Measurements from ENCODE around the gene KCNQ1OT1. TPM values are rescaled to one million over a fixed set of nuclear protein-coding genes. Genes with fewer than 3 reads are reported as not detected.

The KCNQ1OT1 gene
- polyA plus RNA-seq (2013, experiment 1 of 2; ENCODE audit: insufficient read length), result 0.22 TPM
- polyA plus RNA-seq (2013, experiment 2 of 2; ENCODE audit: insufficient read length), result 0.28 TPM

DNA sequence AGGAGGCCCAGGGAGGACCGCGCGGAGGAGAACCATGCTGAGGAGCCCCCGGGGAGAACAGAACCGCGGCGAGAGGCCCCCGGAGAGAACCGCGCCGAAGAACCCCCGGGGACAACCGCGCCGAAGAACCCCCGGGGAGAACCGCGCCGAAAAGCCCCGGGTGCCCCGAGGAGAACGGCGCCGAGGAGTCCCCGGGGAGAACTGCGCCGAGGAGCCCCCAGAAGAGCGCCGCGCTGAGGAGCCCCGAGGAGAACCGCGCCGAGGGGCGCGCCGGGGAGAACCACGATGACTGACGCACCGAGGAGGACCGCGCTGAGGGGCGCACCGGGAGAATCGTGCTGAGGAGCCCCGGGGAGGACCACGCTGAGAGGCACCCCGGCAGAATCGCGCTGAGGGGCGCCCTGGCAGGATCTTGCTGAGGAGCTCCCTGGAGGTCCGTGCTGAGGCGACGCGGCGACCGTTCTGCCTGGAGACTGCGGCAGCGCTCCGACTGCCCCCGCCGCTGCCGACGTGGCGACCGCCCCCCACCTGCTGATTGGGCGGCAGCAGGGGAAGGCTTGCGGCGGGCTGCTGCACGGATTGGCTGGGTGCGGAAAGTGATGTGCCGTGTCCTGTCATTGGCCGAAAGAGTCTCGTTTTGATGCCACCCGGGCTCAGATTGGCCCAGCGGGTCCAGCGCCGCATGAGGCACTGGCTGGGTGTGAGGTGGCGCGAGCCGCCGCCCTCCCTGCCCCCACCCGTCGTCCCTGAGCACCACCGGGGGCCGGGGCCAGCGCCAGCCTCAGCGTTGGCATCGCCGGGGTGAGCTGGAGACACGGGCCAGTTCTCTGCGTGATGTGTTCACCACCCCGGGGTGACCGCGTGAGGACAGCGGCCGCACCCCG is at the start of gene KCNQ1OT1:
Gene KCNQ1OT1 (minus strand): TSS at position 464 of the 884 bp plus-strand sequence.
- DNase-seq, result peak; percentile 95

DNA sequence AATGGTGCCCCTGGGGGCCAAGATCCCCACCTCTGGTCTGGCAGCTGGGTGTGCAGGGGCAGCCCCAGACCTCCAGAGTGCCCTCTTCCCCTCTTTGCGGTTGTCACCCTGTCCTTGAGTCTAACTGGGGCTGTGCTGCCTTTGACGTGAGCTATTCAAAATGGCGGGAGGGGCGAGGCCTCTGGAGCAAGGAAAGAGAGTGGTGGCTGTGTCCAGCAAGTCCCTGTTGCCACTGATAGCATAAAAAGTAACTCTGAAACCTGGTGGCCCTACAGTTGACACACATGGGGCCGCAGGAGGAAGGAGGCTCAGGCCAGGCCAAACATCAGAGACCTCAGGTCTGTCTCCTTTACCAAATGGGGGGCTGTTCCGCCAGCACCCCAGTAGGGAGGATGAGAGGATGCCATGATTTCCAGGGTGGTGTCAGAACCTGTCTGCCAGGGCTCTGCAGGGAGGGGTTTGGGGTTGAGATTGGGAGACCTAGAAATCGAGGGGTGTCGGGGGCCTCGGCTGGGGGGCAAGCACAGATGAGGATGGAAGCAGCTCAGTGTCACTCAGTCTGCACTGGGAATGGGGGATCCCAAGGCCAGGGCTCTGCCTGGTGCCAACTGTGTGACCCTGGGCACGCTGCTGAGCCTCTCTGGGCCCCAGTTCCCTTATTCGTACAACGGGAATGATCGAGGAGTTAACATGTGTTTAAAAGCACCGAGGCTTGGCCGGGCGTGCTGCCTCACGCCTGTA is 49.2 kb upstream of the KCNQ1OT1 start:
- no peak for DNase-seq

DNA sequence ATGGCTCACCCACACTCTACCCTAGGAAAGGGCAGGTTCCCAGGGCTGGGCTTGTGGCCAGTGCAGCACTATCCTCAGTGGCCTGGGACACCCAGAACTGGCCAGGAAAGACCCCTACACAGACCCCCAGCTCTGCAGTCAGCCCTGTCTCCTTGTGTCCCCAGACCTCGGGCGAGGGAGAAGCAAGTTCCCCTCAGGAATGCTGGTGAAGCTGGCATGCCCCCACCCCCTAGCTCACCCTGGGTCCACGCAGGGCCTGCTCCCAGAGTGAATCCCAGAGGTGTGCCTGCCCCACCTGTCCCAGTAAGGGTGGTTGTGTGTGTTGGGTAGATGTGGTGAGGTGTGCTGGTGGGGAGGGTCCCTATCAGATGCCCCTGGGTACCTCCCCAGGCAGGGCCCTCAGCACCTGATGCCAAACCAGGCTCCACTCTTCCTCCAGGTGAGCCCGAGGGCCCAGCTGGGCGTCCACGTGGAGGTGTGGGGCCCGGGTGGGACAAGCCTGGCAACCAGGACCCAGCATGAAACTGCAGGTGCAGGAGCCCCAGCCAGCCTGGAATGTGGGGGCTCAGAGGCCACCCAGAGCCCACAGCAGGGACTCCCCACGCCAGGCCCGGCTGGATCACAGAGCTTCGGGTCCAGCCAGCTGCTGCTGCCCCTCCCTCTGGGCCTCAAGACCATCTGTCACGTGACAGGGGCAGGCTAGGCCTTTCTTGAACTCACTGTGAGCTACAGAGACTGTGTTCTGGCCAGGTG is 48.4 kb upstream of the KCNQ1OT1 start:
- no peak for DNase-seq

- no peak for DNase-seq
Measured at GRCh38 chr11:2747248-2748027, 47.6 kb upstream of the KCNQ1OT1 start.

- DNase-seq, result no peak
Measured at GRCh38 chr11:2746401-2747247, 46.8 kb upstream of the KCNQ1OT1 start.

DNA sequence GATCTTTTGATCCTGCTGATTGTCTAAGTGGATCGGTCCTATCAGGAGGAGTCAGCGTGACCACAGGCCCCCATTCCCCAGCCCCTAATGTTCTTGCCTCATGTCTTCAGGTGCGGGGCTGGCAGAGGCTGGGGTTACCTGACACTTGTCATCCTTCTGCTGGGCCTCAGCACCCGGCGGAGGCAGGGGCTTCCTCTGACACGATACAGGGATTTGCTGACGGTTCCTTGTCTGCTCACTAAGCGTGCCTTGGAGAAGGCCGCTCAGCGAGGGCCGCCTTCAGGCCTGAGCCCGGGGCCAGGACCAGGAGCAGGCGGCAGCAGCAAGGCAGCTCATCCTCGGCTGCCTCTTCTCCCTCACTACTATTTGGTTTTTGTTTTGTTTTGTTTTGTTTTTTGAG is 45.7 kb upstream of the KCNQ1OT1 start:
- DNase-seq, result no peak

- DNase-seq, result no peak
Measured at GRCh38 chr11:2744166-2744565, 44.4 kb upstream of the KCNQ1OT1 start.

DNA sequence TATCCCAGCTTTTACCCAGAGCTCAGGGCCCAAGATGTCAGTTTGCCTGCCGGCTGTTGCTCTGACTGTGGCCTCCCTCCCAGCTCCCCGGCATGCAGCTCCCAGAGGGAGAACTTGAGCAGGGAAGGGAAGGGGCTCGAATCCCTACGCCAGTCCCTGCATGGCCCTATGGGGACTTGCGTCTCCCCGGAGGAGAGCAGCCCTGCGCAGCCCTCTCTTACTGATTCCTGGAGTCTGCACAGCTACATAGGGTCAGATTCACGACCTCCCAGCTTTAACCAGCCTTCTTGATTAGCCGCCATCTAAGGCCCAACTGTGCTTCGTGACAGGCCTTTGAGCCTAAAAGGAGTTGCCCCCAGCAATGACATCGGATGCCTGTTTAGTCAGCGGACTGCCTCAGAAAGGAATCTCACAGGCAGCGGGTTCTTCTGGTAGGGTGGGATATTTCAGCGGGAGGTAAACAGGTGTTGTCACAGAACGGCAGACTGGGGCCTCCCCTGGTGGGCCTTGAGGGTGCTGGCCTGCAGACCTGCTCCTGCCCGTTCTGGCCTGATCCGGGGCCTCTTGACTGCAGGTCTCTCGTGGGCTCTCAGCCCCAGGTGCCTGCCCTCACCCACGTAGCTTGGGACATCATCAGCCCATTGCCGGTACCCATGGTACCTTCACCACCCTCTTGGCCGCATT is 43.8 kb upstream of the KCNQ1OT1 start:
- no peak for DNase-seq

DNA sequence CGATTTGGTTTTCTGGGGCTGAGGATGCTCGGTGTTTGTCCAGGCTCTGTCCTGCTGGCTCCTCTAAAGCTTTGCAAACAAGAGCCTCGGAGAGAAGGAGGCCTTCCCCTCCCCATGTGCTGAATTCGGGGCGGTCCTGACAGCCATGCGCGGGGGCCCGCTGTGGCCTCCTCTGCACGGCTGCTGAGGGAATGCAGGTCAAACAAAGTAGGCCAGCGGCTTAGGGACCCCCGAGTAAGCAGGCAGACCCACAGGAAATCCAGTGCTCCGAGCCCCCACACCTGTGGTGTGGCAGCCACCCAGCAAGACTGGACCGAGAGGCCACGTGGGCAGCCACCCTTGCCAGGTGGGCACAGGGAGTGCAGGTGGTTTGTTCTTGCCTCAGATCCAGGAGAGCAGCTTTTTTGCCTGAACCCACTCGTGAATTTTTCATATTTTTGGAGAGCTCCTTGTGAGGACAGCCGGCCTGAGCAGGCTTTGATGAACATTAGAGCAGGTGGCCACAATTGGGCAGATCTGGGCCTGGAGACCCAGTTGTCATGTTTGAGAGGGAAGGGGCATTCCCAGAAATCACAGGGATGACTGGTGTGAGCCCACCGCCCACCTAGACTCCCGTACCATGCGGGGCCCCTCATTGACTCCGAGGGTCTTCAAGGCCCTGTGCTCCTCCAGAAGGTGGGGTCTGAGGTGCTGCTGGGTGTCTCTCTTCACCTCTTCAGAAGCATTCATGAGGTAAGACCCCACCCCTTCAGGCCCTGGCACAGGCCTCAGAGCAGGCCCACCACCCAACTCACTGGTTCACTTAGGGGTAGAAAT is 43.0 kb upstream of the KCNQ1OT1 start:
- DNase-seq, result no peak

DNA sequence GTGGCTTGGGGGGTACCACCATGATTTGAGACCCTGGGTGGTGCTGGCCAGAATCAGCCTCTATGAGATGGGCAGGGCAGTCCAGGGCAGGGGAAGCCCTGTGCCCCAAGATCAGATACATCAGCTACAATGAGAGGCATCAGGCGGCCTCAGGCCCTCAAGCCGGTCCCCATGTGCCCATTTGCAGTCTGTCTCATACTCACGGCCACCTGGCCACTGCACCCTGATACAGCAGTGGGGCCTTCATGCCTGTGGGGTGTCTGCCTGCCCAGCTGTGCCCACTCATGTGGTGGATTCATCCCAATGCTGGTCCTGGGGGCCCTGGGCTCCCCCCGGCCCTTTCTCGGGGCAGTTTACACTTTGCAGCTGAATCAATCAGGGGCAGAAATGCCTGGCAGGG is 42.4 kb upstream of the KCNQ1OT1 start:
- no peak for DNase-seq

DNA sequence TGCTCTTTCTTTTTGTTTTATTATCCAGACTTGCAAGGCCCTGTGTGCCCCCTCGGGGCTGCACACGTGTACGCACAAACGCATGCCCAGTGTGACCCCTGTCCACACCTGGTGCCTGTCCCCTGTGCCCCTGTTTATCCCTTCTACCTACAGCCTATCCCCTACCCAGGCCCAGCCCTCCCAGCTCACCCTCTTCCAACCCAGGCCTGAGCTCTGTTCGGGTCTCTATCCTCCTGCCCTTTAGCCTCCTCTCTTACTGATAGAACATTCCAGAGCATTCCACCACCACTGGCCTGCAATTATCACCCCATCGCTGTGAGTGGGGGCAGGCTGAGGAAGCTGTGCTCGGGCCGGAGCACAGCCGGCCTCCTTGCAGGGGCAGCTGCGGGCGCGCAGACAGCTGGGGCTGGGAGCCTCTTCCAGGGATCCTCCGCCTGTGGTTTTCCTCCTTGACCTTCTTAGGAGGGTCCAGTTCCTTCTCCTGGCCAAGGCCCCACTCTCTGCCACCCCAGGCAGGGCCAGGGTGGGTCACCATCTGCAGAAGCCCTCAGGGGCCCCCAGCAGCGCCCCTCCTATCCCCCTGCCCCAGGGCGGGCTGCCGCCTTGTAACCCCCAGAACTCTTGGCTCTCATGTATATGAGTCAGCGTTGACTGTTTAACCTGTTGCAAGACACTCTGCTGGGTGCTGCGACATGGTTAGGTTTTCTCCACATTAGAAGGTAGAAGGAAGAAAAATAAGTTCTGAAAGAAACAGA is 41.8 kb upstream of the KCNQ1OT1 start:
- DNase-seq, result no peak

GRCh38 chr11:2741006-2741376 is 41.2 kb upstream of the KCNQ1OT1 start:
- DNase-seq, result no peak

DNA sequence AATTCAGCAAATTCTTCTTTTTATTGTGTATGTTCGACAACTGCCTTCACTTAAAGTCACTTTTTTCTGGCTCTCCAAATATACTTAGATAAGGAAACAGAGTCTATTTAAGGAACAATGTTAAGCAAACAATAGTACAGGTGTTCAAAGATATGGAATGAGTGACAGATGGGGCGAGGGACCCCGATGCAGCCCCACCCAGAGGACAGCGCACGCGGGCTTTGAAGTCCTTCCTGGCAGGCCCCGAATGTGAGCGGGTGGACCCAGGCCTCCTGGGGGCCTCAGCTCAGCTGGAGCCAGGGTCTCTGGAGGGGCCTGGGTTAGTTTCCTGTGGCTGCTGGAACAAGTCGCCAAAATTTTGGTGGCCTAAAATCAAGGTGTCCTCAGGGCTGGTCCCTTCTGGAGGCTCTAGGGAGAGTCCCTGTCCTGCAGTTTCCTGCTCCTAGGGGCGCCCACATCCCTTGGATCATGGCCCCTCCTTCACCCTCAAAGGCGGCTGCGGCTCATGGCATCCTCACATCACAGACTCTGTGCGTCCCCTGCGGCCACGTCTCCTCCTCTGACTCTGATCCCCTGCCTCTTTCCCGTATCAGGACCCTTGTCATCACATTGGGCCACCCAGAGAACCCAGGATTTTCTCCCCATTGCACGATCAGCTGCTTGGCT is 40.6 kb upstream of the KCNQ1OT1 start:
- DNase-seq, result no peak

GRCh38 chr11:2739531-2740274 is 39.9 kb upstream of the KCNQ1OT1 start:
- no peak for DNase-seq

GRCh38 chr11:2738551-2739431 is 39.0 kb upstream of the KCNQ1OT1 start:
- no peak for DNase-seq

- no peak for DNase-seq
Measured at GRCh38 chr11:2737866-2738265, 38.1 kb upstream of the KCNQ1OT1 start.

- DNase-seq, result no peak
Measured at GRCh38 chr11:2737226-2737590, 37.4 kb upstream of the KCNQ1OT1 start.

Data from fibroblast of skin of scalp (primary cell).